NCI-H1436 treated with DMSO at 0.1 percent for 48 hours (cell line): ENCODE results near the gene MGAT3.
"Not testable (repeated sequence)": the region's sequence is repeated elsewhere in the genome, so short reads cannot be mapped to it uniquely, and the experiment has no call there.

Experiments
- DNase-seq: peaks from one replicate; lab custom pipeline; 2025; lab: John Stamatoyannopoulos, UW

MGAT3 gene, protein sequence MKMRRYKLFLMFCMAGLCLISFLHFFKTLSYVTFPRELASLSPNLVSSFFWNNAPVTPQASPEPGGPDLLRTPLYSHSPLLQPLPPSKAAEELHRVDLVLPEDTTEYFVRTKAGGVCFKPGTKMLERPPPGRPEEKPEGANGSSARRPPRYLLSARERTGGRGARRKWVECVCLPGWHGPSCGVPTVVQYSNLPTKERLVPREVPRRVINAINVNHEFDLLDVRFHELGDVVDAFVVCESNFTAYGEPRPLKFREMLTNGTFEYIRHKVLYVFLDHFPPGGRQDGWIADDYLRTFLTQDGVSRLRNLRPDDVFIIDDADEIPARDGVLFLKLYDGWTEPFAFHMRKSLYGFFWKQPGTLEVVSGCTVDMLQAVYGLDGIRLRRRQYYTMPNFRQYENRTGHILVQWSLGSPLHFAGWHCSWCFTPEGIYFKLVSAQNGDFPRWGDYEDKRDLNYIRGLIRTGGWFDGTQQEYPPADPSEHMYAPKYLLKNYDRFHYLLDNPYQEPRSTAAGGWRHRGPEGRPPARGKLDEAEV

DNA sequence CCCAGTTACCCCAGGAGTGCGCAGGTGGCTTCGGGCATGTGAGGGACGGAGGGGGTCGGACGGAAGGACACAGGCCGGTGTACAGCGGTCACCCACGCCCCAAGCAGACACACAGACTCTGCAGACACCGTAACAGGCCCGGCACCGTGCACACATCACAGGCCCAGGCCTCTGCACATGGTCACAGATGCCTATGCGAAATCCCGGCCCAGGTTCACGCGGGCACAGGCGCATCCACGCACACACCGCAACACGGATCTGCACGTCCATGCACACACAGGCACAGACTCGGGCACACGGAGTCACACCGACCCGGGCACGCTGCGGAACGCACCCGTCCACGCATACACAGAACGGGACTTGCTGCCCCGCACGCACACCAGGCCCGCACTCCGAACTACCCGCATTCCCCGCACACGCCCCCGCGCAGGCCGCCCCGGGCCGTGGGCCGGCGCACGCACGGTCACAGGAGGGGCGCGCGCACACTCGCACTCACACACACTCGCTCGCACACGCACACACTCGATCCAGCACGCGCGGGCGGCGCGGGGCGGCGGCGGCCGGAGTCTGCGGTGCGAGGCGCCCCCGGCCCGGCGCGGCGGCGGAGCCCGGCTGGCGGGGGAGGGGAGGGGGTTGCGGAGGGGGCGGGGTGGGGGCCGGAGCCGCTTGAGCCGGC lies at the start of gene MGAT3:
TSS of gene MGAT3 (plus strand) at position 491 of the 676 bp plus-strand sequence. CDS start 30,336 bp downstream, outside the sequence.
- DNase-seq, result no peak

- DNase-seq, result no peak
Measured at GRCh38 chr22:39408173-39408572, 48.6 kb upstream of the MGAT3 start.

DNA sequence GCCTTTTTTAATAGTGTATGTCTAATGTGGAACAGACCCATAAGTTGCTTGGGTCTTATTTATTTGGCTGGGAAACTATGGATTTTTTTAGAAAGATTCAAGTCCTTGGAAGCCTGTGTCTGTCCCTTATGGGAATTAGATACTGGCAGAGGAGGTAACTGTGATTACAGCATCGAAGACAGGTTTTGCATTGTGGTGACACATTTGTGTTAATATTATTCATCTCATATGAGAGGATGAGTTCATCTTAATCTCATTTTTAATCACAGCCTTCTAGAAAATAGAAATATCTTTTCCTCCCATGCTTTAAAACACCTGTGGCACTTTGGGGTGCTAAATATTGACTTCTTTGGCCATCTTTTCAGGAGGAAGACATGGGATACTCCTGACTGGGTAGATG lies 48.0 kb upstream of the MGAT3 start:
- no peak for DNase-seq

DNA sequence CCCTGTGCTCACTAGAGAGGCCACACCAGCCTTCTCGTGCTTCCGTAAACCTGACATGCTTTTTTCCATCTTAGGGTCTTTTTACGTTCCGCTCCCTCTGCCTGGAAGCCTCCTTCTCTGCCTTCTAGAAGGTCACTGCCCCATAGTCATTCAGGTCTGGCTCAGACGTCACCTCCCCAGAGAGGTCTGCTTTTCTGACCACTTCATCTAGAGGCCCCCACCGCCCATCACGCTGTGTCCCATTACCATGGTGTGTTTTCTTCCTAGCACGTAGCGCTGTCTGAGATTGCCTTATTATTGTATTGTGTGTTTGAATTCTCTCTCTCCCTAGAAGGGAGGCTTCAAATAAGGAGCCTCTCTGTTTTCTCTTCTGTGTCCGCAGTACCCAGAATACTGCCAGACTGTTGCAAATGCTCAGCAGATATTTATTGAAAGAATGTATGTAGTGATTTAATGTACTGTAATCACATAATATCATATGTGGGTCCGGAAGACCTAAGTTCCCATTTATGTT lies 47.2 kb upstream of the MGAT3 start:
- DNase-seq, result no peak

DNA sequence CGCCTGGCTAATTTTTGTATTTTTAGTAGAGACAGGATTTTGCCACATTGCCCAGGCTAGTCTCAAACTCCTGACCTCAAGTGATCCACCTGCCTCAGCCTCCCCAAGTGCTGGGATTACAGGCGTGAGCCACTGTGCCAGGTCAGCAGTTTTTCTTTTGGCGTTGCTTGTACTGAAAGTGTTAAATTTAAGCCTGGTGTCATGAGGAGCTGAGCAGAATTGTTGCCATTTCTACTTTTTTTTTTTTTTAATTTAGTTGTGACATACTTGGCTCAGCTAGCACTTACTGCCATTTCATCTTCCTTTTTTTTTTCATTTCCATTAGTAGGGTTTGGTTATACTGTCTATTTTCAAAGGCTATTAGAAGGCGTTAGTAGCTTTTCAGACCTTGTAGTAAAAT lies 46.5 kb upstream of the MGAT3 start:
- no peak for DNase-seq

GRCh38 chr22:39411828-39412365 lies 44.9 kb upstream of the MGAT3 start:
- DNase-seq, result not testable (repeated sequence)

- DNase-seq, result not testable (repeated sequence)
Measured at GRCh38 chr22:39413204-39413603, 43.6 kb upstream of the MGAT3 start.

- DNase-seq, result no peak
Measured at GRCh38 chr22:39414377-39414776, 42.4 kb upstream of the MGAT3 start.

- no peak for DNase-seq
Measured at GRCh38 chr22:39414886-39415285, 41.9 kb upstream of the MGAT3 start.

DNA sequence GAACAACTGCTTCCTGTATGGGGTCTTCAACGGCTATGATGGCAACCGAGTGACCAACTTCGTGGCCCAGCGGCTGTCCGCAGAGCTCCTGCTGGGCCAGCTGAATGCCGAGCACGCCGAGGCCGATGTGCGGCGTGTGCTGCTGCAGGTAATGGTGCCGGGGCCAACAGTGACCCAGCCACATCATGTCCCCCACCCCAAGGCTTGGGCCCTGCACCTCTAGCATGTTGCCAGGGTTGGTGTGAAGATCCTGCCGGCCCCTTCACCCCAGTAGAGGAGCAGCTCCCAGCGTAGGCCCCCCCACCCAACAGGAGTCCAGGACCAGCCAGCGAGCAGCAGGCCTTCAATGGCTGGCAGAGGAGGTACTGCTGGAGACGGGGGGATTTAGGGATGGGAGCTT lies 41.3 kb upstream of the MGAT3 start:
- no peak for DNase-seq

- no peak for DNase-seq
Measured at GRCh38 chr22:39416319-39416718, 40.5 kb upstream of the MGAT3 start.

- DNase-seq, result no peak
Measured at GRCh38 chr22:39417641-39418040, 39.2 kb upstream of the MGAT3 start.

DNA sequence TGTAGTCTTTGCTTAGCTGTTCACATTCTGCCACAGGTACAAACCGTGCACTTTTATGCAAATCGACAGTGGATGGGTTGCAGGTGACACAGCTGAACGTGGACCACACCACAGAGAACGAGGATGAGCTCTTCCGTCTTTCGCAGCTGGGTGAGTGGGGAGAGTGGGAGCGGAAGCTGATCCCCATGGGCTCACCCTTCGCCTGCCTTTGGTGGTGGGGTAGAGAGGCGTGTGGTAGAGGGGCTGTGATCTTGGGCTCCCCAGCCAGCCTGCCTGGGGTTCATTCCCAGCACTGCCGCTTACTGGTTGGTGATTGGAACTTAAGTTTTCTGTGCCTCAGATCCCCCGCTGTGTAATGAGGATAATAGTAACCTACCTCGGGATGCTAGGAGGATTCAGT lies 38.1 kb upstream of the MGAT3 start:
- no peak for DNase-seq

DNA sequence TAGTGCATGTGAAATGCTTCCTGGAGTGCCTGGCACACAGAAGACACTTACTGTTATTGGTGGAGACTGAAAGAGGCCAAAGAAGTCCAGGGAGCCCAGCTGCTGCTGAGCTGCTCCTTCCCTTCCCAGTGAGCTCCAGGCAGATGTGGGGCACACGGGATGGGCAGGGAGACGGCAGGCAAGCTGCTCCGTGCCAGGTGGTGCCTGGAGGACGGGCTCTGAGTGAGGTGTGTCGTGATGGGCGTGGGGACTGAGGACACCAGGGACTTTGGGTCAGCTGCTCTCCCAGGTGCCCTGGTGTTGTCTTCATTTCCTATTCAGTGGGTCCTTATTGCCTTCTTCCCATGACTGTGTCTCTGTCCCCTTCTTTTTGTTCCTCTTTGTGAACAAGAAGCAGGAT lies 37.7 kb upstream of the MGAT3 start:
- no peak for DNase-seq

DNA sequence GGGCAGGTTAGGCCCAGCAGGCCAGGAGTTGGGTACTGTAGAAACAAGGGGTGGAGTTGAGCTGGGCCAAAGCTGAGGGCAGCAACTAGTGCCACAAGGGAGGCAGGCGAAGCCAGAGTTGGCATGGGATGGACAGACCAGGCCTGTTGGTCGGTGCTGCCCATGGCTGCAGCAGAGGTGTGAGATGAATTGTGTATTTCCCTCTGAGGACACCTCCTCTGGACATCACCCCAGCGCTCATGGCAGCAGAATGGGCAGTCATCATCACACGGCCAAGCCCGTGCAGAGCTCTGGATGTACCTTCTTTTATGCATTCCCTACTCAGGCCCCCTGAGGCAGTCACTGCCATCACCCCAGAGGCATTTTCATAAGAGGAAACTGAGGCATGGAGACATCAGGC lies 36.9 kb upstream of the MGAT3 start:
- DNase-seq, result no peak

GRCh38 chr22:39421691-39422090 lies 35.1 kb upstream of the MGAT3 start:
- DNase-seq, result no peak

DNA sequence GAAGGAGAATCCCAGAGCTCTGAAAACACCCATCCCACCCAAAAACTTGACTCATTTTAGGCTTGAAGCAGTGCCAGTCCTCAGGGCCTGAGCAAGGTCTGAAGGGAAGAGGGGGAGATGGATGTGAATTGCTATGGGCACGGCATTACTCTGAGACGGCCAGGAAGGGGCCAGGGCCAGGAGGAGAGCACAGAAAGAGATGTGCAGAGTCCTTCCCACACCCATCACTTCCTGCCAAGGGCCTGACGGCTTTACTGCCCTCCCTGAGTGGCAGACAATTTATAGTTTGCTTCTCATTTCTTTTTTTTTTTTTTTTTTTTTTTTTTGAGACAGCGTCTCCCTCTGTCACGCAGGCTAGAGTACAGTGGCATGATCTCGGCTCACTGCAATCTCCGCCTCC lies 34.7 kb upstream of the MGAT3 start:
- no peak for DNase-seq

DNA sequence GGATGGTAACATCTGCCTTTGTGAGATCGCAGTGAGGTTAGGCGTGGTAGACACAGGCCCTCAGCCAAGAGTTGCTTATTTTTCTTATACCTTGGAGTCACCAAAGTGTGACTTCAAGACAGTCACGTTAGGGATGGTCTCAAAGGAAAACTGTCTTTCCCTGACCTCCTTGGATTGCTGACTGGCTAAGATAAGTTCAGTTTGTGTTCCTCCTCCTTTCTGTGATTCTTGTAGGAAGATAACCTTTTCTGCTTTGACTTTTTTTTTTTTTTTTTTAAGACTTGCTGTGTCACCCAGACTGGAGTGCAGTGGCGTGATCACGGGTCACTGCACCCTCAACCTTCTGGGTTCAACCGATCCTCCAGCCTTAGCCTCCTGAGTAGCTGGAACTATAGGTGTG lies 34.1 kb upstream of the MGAT3 start:
- DNase-seq, result no peak

DNA sequence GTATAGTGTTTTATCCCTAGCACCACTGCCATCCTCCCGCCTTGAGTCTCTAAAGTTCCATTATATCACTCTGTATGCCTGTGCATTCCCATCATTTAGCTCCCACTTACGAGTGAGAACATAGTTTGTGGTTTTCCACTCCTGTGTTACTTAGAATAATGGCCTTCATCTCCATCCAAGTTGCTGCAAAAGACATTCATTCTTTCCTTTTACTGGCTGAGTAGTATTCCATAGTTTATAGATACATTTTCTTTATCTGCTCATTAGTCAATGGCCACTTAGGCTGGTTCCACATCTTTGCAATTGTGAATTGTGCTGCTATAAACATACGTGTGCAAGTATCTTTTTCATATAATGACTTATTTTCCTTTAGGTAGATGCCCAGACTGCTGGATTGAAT lies 32.8 kb upstream of the MGAT3 start:
- no peak for DNase-seq

DNA sequence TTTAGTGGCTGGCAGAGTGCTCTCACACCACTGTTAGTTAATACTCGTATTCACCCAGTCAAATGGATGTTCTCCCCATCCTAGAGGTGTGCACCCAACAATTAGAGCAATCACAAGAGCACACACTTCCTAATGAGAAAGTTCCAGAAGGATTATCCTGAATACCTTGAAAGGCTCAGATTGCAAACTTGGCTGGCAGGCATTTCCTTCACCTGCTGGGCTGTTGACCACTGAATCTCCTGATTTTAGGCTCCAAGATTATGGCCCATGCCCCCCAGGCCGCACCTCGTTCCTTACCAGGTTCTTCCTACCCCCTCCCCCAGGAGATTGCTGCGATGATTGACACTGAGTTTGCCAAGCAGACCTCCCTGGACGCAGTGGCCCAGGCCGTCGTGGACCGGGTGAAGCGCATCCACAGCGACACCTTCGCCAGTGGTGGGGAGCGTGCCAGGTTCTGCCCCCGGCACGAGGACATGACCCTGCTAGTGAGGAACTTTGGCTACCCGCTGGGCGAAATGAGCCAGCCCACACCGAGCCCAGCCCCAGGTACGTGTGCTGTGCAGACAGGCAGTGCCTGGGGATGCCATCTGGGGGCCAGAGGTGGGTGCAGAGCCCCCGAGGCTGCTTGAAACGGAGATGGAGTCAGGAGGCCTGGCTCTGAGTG lies 30.3 kb upstream of the MGAT3 start:
- no peak for DNase-seq

DNA sequence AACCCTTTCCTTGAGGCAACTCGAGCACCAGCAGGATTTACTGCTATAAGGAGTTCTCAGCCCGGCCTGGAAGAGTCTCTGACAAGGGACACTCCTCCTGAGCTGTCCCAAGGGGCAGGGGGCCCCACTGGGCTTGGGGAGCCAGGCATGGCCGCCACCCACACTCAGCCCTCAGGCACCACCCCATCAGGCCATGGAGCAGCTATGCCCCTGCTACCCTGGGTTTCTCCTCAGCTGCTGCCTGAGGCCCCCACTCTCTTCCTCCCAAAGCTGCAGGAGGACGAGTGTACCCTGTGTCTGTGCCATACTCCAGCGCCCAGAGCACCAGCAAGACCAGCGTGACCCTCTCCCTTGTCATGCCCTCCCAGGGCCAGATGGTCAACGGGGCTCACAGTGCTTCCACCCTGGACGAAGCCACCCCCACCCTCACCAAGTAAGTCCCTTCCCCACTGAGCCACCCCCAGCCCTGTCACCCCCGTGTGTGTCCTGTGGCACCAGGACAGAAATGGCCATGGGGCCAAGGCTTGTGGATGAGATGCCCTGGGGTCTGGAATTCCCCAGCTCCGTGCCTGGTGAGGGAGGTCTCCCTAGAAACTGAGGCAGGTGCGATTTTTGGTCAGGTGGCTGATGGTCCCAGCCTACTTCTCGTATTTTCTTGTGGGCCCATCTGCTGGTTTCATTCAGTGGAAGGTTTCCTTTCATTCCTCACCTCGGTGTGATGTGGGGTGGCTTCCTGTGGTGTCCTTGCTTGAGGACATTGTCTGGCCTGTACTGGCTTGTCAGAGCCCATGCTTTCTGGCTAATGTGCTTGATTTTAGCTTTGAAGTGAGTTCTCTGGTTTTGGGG lies 28.8 kb upstream of the MGAT3 start:
- DNase-seq, result no peak
